Activated CD8-positive, alpha-beta memory T cell treated with anti-CD3 and anti-CD28 coated beads for 36 hours (primary cell): ENCODE results near the gene MAP3K14. TPM values are rescaled to one million over a fixed set of nuclear protein-coding genes. Genes with fewer than 3 reads are reported as not detected.

Source experiments
- CTCF ChIA-PET: fragments of 350-600 bp; sonication (Branson Sonifier 250); formaldehyde crosslinking; loops from one replicate; lab custom pipeline; 2021; ENCODE audit warnings: antibody characterized with exemption; lab: Charles Lee
- POLR2A ChIA-PET: fragments of 350-600 bp; sonication (Branson Sonifier 250); formaldehyde crosslinking; loops from one replicate; lab custom pipeline; 2021; ENCODE audit warnings: antibody characterized with exemption; lab: Charles Lee
- total RNA-seq, 2 experiments: library from RNA; stranded (reverse); gene quantifications; one replicate each; pipeline ENCODE4 v1.2.3, GENCODE V29; 2021

MAP3K14 gene
- total RNA-seq, 2 experiments from 2014 or later: 47.5 to 51.6 TPM

DNA sequence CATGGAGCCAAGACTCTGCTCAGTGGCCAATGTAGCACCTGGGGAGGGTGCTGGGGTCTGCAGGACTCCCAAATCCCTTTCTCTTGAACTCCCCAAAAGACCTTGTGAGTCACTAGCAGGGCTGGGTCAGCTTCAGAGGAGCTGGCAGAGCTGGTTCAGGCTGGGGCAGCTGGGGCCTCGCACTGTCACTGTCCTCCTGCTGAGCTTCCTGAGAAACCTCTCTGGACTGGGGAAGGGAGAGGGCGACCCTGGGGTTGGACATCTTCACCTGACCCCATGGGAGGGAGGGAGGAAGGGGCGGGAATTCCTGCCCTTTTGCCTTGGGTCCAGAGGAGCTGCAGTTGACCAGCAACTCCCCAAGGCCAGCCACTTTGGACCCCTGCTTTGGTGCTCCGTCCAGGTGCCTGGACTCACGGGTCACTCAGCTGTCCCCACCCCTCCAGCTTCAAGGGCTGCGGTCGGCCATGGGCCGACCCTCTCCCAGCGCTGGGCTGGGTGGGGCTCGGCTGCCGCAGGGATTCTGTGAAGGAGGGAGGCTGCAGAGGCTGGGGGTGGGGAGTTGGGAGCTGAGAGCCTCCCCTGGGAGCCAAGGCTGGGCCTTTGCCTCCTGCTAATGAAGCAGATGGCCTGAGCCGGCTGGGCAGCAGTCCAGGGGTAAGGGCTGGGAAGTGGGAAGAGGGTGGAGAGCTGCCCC is 85.9 kb downstream of the MAP3K14 start:
- CTCF ChIA-PET: interaction anchor here (1.0 to 22.6 kb wide), 8 partner anchors 10 to 157 kb away, joined by 3 to 366 read pairs (median 4); partner anchors contain the start of genes ACBD4, FMNL1 and HEXIM1
- POLR2A ChIA-PET: interaction anchor here (0.5 to 6.8 kb wide), 6 partner anchors 9 to 56 kb away, joined by 3 to 24 read pairs (median 5); partner anchors contain the start of gene FMNL1

DNA sequence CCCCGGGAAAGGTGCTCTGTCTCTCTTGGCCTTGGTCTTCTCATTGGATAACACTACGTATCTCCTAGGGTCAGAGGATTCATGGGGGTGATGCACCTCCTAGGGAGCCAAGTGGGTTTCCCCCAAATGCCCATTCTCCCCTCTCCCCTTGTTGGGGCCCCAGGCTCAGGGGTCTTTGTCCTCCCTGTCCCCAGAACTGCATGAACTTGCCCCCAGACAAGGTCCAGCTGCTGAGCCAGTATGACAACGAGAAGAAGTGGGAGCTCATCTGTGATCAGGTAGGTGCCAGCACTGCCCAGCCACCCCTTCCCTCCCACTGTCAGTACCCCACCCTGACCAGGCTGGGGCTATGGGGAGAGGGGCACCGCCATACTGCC is 86.4 kb downstream of the MAP3K14 start:
- CTCF ChIA-PET: interaction anchor here (1.0 to 22.6 kb wide), 6 partner anchors 10 to 158 kb away, joined by 3 to 366 read pairs (median 8); partner anchors contain the start of genes ACBD4, FMNL1 and HEXIM1
- POLR2A ChIA-PET: interaction anchor here (0.6 to 6.8 kb wide), 4 partner anchors 10 to 55 kb away, joined by 5 to 24 read pairs (median 11); no protein-coding TSS in a partner anchor

DNA sequence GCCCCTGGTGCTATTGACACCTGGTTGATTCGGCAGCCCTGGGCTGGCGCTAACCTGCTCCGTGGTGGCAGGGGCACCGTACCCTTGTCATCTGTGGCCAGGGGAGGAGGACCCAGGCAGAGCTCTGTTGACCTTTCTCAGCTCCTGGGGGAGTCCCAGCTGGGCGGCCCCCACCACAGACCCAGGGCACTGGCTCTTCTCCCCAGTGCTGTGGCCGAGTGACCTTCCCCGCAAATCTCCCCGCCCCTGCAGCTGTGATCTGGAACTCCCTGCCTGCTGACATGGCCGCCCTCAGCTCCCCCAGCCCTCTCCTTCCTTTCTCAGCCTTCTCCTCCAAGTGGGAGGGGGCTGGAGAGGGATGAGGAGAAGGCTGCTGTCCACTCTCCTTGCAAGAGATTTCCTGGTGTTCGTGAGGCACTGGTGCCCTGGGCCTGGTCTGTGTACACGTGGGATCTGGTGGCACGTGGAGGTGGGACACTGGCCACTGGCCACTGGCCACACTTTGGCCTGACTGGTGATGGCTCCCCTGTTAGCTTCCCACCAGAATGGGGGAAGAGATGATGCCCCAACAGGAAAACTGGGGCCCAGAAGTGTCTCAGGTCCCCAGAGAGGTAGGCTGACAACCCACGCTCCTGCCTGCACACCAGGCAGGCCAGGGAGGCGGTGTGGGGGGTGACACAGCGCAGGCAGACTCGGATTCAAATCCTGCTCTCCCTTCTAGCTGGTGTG is 87.0 kb downstream of the MAP3K14 start:
- ChIA-PET POLR2A (interaction anchor here (0.8 to 6.8 kb wide), 7 partner anchors 10 to 88 kb away, joined by 3 to 66 read pairs (median 14); partner anchors contain the start of gene HEXIM1), CTCF (interaction anchor here (0.6 to 22.6 kb wide), 13 partner anchors 9 to 162 kb away, joined by 3 to 366 read pairs (median 4); partner anchors contain the start of genes ACBD4, FMNL1, HEXIM1 and MAP3K14)

DNA sequence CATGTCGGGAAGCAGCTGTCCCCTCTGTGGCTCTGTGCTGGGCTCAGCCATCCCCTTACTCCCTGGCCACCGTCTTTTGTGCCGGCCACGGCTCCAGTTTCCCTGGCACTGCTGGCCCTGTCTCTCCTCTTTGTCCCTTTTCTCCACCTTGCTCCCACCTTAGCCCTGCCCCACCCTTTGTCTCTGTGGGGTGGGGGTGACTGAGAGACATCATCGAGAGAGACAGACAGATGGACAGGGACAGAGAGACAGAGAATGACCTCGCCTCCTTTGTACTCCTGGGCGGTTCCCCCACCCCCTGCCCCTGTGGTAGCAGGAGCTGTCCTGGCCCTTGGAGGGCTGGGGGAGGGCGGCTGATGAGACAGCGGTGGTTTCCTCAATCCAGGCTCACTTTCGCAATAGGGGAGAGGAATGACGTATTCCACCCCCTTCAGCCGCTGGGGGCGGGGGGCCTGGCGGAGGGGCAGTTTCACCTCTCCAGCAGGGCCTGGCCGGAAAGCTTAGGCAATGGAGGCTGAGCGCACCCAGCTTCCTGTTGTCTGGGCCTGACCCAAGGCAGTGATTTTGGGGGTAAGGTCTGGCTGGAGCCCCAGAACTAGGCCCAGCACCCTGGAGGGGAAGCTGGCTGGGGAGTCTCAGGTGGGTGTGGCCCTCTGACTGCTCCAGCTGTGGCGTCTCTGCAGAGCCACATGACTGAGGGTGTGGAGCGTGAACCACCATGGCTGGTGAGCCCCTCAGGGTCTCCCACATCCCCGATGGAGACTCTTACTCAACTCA is 87.9 kb downstream of the MAP3K14 start:
- POLR2A ChIA-PET: interaction anchor here (0.8 to 6.8 kb wide), 10 partner anchors 9 to 89 kb away, joined by 3 to 66 read pairs (median 11); partner anchors contain the start of gene HEXIM1
- CTCF ChIA-PET: interaction anchor here (0.6 to 22.6 kb wide), 14 partner anchors 8 to 438 kb away, joined by 3 to 366 read pairs (median 4); partner anchors contain the start of genes ACBD4, FMNL1, HEXIM1 and MAP3K14

DNA sequence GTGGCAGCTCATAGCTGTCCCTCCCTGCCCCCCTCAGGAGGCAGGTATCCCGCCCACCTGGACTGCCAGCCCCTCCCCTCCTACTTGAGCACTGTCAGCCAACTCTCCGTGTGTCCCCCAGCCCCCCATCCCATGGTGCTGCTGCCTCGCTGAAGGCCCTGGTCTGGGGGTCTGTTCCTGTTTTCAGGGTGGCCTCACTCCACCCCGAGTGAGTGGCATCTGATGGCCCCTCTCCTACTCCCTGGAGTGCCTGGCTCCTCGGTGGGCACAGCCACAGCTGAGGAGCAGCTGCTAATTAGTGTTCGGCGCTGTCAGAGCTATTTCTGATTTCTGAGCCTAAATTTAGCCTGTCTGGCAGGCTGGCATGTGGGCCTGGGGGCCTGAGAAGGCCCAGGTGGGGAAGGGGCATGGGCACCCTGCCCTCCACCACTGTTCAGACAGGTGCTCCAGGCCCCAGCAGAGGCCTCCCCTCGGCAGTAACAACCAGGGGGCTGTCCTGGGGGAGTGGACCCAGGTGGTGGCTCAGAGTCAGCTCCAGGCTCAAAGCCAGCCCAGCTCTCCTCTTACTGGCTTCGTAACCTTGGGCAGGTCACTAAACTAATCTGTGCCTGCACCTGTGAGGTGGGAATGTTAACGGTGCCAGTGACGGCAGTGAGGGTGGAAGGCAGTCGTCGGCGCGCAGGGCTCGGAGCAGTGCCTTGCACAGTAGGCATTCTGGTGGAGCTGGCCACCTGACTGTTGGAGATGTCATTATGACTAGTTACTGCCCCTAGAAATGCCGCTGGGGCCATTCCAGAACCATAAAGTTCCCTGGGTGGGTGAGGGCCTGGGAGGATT is 88.7 kb downstream of the MAP3K14 start:
- CTCF ChIA-PET: interaction anchor here (0.6 to 22.6 kb wide), 8 partner anchors 7 to 438 kb away, joined by 3 to 366 read pairs (median 6); partner anchors contain the start of genes FMNL1 and HEXIM1
- POLR2A ChIA-PET: interaction anchor here (1.0 to 6.8 kb wide), 7 partner anchors 8 to 87 kb away, joined by 3 to 66 read pairs (median 14); partner anchors contain the start of gene HEXIM1

DNA sequence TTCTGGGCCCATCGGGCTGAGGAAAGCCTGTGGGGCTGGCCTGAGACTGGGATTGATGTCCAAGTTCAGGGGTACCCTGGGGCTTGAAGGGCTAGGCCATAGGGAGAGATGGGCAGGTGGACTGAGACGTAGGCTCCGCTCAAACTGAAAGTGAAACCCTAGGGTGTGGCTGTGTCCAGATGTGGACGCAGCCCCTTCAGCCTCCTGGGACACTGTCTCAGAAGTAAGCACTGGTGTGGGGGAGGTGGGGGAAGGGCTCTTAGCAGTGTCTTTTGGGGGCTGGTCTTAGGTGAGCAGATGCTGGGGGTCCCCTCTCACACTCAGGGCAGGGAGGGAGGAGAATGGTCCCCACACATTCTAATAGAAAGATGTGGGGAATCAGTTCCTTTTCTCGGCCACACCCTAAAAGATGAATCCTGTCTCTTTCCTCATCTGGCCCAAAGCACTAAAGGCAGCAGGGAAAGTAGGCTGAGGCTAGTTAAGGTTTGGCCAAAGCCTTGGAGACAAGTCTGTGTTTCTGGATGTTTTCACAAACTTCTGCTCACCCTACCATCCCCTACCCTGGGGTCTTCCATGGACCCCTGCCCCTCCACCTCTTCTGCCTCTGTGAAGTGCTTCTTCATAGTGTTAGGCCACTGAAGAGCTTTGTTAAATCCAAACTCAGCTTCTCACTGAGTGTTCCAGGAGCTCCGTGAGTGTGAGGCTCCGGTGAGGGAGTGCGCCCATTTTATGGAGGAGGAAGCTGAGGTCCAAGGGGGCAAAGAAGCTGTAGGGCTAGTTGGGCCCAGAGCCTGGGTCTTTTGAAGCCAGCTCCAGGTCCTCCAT is 89.5 kb downstream of the MAP3K14 start:
- POLR2A ChIA-PET: interaction anchor here (1.5 to 6.8 kb wide), 6 partner anchors 14 to 90 kb away, joined by 3 to 66 read pairs (median 18); partner anchors contain the start of genes HEXIM1 and MAP3K14
- CTCF ChIA-PET: interaction anchor here (0.5 to 22.6 kb wide), 5 partner anchors 6 to 193 kb away, joined by 3 to 366 read pairs (median 8); partner anchors contain the start of gene FMNL1

DNA sequence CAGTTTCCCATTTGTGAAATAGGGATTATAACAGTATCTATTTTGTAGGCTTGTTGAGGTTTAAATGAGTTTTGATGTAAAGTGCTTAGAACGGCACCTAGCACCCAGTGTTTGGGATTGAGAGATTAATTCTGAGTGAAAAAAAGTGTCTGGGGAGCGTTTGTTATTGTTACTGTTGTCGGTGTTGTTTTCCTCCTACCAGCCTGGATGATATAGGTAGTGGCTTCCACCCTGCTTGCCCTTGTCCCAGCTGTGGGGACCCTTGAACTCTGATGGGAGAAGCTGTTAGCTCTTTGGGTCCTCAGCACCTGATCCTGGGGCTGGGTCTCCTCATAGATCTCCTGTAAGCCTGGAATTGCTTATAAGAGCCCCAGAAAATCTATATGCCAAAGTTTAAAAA is 90.2 kb downstream of the MAP3K14 start:
- POLR2A ChIA-PET: interaction anchor here (0.6 to 6.8 kb wide), 9 partner anchors 9 to 150 kb away, joined by 3 to 66 read pairs (median 7); partner anchors contain the start of genes HEXIM1, HEXIM2 and MAP3K14

DNA sequence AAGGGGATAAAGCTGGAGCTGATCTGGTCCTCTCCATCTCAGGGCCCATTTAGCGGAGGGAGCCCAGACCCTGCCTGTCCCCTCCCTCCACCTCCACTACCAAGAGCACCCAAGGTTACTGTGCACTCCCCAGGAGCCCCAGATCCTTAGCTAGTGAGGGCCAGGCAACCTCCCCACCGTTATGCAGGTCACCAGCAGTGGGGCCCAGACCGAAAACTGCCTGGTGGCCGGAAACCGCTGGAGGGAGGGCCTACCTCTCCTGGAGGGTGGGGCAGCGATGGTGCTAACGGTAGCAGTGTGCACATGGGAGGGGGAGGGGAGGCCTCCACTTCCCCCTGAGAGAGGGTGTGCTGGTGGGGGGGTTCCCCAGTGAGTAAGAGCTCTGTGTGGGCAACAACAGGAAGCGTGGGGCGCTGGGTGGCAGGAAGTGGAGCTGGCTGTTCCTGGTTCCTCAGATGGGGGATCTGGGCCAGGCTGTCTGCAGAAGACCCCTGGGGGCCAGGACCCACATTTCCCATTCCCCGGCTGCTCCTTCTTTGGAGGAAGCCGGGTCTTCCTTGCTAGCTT is 90.8 kb downstream of the MAP3K14 start:
- ChIA-PET CTCF (interaction anchor here (1.0 to 12.4 kb wide), 6 partner anchors 12 to 90 kb away, joined by 3 to 366 read pairs (median 8); partner anchors contain the start of genes ACBD4 and HEXIM1), POLR2A (interaction anchor here (0.6 to 6.8 kb wide), 9 partner anchors 10 to 150 kb away, joined by 3 to 66 read pairs (median 7); partner anchors contain the start of genes HEXIM1, HEXIM2 and MAP3K14)

More for the DNA sequence above, 90.2 kb downstream of the MAP3K14 start:
- CTCF ChIA-PET: interaction anchor here (1.0 to 12.4 kb wide), 6 partner anchors 12 to 91 kb away, joined by 3 to 366 read pairs (median 8); partner anchors contain the start of genes ACBD4 and HEXIM1

DNA sequence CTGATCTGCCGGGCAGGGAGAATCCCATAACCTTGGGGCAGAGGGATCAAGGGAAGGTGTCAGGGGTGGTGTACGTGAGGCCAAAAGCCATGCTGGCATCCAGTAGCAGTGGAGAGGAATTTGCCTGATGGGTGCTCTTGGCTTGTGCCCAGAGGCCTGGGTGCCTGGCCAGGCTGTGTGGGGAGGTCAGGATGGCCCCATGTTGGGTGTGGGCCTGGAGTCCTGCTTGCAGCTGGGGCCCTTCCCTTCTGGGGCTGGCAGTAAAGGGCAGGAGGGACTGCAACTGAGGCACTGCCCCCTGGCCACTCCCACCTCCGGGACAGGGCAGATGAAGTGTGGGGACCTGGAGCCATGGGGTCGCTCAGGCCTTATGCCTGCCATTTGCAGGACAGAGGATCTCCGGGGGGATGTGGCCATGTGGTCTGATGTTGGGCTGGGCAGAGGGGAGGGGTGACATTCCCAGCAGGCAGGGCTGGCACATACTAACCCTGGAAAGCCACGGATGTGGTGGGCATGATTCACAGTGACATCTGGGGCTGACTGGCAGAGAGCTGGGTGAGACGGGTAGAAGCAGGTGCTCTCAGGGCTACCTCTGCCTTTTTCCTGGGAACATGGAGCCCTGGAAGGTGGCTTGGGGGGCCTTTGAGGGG is 91.6 kb downstream of the MAP3K14 start:
- ChIA-PET CTCF (interaction anchor here (0.8 to 12.4 kb wide), 6 partner anchors 13 to 89 kb away, joined by 3 to 366 read pairs (median 8); partner anchors contain the start of genes ACBD4 and HEXIM1), POLR2A (interaction anchor here (0.9 to 6.8 kb wide), 8 partner anchors 10 to 92 kb away, joined by 3 to 66 read pairs (median 12); partner anchors contain the start of genes HEXIM1, HEXIM2 and MAP3K14)

DNA sequence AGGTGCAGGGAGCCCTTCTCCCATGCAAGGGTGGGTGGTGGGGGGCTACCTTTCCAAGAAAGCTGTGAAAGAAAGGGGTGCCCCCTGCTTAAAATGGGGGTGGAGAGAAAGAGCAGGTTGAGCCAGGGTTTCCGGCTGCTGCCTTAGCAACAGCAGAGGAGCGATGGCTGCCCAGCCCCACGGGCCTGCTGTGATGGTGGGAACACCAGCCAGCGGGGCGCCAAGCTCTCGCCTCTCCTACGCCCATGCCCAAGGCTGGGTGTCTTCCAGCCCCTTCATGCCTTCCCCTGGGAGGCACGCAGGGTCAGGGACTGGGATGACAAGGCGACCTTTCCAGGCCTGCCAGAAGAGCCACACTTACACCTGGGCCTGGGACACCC is 92.2 kb downstream of the MAP3K14 start:
- ChIA-PET CTCF (interaction anchor here (4.2 to 12.4 kb wide), 2 partner anchors 14 to 89 kb away, joined by 15 to 366 read pairs; partner anchors contain the start of gene ACBD4), POLR2A (interaction anchor here (0.9 to 6.0 kb wide), 4 partner anchors 38 to 92 kb away, joined by 3 to 66 read pairs (median 14); partner anchors contain the start of genes HEXIM1, HEXIM2 and MAP3K14)

DNA sequence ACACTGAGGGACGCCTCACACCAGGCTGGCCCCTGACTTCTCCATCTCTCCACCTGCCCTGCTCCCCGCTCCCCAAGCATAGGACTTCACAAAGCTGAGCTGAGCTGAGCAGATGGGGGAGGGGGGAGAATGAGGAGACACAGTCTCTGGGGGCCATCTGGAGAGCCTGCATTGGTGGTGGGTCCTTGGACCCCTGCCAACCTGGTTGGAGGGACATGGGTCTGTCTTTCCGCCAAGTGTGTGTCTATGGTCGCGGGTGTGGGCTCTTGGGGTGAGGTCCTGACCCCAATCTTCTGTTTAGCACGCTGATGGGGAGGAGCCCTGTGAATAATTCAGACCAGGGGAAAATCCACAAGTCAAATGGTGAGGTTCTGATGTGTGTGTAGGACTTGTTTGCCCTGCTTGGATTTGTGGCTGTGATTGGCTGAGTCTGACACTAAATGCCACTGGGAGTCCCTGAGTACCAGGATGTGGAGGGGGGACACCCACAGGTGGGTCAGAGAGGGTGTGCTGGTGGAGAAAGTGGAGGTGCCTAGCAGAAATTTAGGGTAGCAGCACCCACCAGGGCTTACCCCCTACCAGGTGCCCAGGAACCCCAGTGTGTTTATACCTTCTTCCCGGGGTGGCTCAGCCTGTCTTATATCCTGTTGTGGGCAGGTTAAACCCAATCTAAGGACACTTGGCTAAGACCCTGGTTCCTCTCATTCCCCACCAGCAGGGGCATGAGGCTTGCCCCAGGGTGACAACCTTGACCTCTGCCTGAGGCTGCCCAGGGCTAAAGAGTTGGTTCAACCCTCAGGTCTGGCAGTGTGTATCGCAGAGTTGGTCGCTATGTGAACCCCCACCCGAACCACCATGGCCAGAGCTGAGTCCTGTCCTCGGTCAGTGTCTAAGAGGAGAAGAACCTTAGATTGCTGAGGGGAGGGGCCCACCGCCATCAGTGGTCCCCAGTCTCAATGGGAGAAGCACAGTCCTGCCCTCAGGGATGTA is 93.0 kb downstream of the MAP3K14 start:
- POLR2A ChIA-PET: interaction anchor here (0.6 to 6.0 kb wide), 7 partner anchors 8 to 93 kb away, joined by 3 to 66 read pairs (median 7); partner anchors contain the start of genes HEXIM1, HEXIM2 and MAP3K14

DNA sequence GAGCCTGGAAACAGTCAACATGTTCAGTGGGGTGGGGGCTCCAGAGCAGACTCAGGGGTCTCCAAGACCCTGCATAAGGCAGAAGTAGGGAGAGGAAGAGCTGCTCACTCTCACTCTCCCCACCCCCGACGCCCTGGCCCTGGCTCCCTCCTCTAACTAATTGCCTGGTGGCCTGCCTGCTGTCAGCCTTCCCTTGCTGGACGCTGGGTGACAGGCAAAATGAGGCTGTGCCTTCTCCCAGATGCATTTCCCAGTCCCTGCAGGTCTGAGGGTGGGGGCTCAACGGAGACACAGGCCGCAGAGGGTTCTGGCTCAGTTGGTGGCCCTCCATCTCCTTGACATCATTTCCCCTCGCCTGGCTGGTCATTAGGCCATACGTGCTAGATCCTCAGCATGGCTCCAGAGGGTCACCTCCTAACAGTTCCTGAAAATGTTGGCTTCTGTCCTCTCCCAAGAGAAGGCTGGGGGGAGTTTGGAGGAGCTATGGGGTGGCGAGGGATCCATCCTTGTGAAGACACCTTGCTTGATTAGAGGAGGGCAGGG is 93.8 kb downstream of the MAP3K14 start:
- ChIA-PET POLR2A (interaction anchor here (0.6 to 2.0 kb wide), 4 partner anchors 9 to 89 kb away, joined by 4 to 9 read pairs (median 6); partner anchors contain the start of gene HEXIM1), CTCF (interaction anchor here (0.6 to 12.4 kb wide), 7 partner anchors 15 to 143 kb away, joined by 3 to 366 read pairs (median 4); partner anchors contain the start of genes ACBD4, HEXIM2 and MAP3K14)

More for the DNA sequence above, 93.0 kb downstream of the MAP3K14 start:
- CTCF ChIA-PET: interaction anchor here (0.6 to 12.4 kb wide), 7 partner anchors 15 to 143 kb away, joined by 3 to 366 read pairs (median 4); partner anchors contain the start of genes ACBD4, HEXIM2 and MAP3K14
